Stomach (tissue), 9 donors: Measurements from ENCODE around the gene PITPNM3. TPM values are rescaled to one million over a fixed set of nuclear protein-coding genes. Genes with fewer than 3 reads are reported as not detected.
A peak's percentile ranks its signal among the peaks of the same experiment; 100 is the strongest.
"Not testable (repeated sequence)": the region's sequence is repeated elsewhere in the genome, so short reads cannot be mapped to it uniquely, and the experiment has no call there.

Experiments
- DNase-seq, 2 donors: peaks; one replicate each; pipeline versions ENCODE4 v3.0.0 to v3.0.0-alpha.2; 2013 to 2019
- H3K27ac ChIP-seq, 5 donors: fragments of 200-600 bp in 4 of 5; sonication (generic) in 4 of 5; one replicate each; pipeline ENCODE4 v1.5.1; 2013 to 2019; ENCODE audit warnings: mild to moderate bottlenecking in 1 of 5, moderate library complexity in 1 of 5
- H3K27me3 ChIP-seq, 3 donors: fragments of 200-600 bp; sonication (generic); one replicate each; pipeline ENCODE4 v1.5.1; 2017 to 2019; ENCODE audit warnings: mixed run types in 1 of 3
- H3K36me3 ChIP-seq, 4 donors: fragments of 200-600 bp; sonication (generic); 1 replicate in 3 of 4; 2 replicates in 1 of 4; pipeline ENCODE4 v1.5.1; 2016 to 2019
- H3K4me1 ChIP-seq, 4 donors: fragments of 200-600 bp; sonication (generic); one replicate each; pipeline ENCODE4 v1.5.1; 2016 to 2019
- H3K4me3 ChIP-seq, 4 donors: fragments of 200-600 bp; sonication (generic) in 3 of 4; one replicate each; pipeline ENCODE4 v1.5.1; 2016 to 2019; ENCODE audit warnings: mild to moderate bottlenecking in 1 of 4
- H3K9me3 ChIP-seq, 4 donors: fragments of 200-600 bp; sonication (generic); one replicate each; pipeline ENCODE4 v1.5.1; 2016 to 2019
- CTCF ChIP-seq, 7 experiments: fragments of 450-650 bp in 4 of 7; fragments of 200-600 bp in 3 of 7; sonication (generic) in 3 of 7; IDR thresholded peaks; one replicate each; pipeline ENCODE4 v1.5.1; 2016 to 2019; ENCODE audit warnings: antibody characterized with exemption in 7 of 7, control low read depth in 2 of 7, mild to moderate bottlenecking in 1 of 7
- EP300 ChIP-seq: sonication (generic); formaldehyde crosslinking; IDR thresholded peaks from one replicate; pipeline ENCODE4 v1.6.1; 2017; ENCODE audit warnings: antibody characterized with exemption
- POLR2A ChIP-seq, 4 donors: fragments of 450-650 bp; IDR thresholded peaks; one replicate each; pipeline ENCODE4 v1.6.1; 2016; ENCODE audit warnings: antibody characterized with exemption in 4 of 4, control low read depth in 2 of 4, mild to moderate bottlenecking in 1 of 4, moderate library complexity in 1 of 4
- POLR2AphosphoS5 ChIP-seq, 3 donors: sonication (generic); formaldehyde crosslinking; IDR thresholded peaks; one replicate each; pipeline ENCODE4 v1.6.1; 2016; ENCODE audit warnings: antibody characterized with exemption in 3 of 3
- WGBS, 5 donors: extraction: QIAGEN DNeasy Blood & Tissue Kit in 3 of 5; methylation state at CpG; one replicate each; pipeline versions ENCODE4 v1.1.5 to v1.1.7; 2013 to 2018; 5-methylcytosine and 5-hydroxymethylcytosine counted together
- intact Hi-C: fragments of 100-400 bp; cut with DNase I; formaldehyde crosslinking; loops from one replicate; pipeline ENCODE4 v1.15.1; 2023; ENCODE audit warnings: low total_unique reads
- polyA plus RNA-seq, 3 donors: library from polyadenylated mRNA; stranded (reverse); fragments of 200-250 nt; gene quantifications; one replicate each; pipeline ENCODE4 v1.2.3, GENCODE V29; 2013
- total RNA-seq, 5 donors: library from RNA; depleted of rRNA; stranded (reverse); fragments of >200 nt; gene quantifications; one replicate each; pipeline versions ENCODE4 v1.1.0 to v1.2.3, GENCODE V29; 2014 to 2016
- donor health status: healthy with polysubstance abuse.
- donor health status: Bipolar disorder and iron deficiency.
- donor health status: healthy.

The PITPNM3 gene
- total and polyA plus RNA-seq, 8 donors: 1.1 to 19.3 (median 5.8) TPM

DNA sequence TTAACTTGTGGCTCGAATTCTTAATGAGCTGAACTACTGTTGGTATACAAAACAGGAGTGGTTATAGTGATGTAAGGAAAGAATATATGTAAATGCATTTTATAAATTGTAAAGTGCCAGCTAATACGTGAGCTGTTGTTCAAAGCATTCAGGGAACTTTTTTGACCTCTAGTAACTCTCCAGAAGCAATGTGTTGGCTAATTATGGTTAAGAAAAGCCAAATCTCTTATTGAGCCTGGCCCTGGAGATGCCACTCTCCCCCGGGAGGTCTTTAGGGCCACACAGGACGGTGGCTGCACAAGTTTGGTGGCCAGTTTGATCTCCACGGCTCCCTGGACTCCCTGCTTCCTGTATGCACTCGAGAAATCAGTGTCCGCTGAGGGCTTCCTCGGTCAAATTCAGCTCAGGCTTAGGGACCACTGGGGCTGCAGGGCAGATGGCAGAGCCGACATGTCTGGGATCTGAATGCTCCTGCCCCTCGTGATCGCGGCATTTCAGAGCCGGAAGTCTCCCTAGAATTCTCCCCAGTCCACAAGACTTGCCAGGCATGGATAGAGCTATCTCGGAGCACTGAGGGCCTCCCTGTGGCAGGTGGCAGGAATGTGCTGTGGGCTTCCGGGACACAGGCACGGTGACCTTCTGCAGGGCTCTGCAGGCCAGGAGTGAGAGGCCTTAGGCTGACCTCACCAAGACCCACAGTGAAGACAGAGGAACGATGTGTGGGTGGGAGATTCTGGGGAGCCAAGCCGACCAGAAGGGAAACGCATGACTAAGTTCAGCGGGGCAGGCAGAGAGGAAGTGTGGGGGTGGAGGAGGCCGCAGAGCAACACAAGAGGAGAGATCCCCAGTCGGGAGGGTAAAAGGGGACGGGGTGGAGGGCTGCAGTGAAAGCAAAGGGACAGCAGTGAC, 18.6 kb upstream of the PITPNM3 start:
- no peak for TF ChIP-seq CTCF (IDR thresholded peaks at IDR 0.05)
- TF ChIP-seq POLR2A (IDR thresholded peaks at IDR 0.05): no peak
- TF ChIP-seq POLR2AphosphoS5 (IDR thresholded peaks at IDR 0.05): peak in 1 of 3 donors; percentile 3
- TF ChIP-seq EP300: no peak
- Histone ChIP-seq H3K4me1 (peaks cover 0 to 16% (median 7%) of the 10 kb centered on the region in 4 donors), H3K36me3 (peaks cover 0 to 39% (median 34%) of the 10 kb centered on the region in 4 donors), H3K27ac (peak overlapping the region in 3 of 5 donors; percentile 7 to 57 (median 21)), H3K4me3 (no peak overlapping the region), H3K9me3 (no peaks in the 10 kb centered on the region), H3K27me3 (no peaks in the 10 kb centered on the region)
- intact Hi-C loops: no loop called here
- 41 to 57% (median 48%) methylated on average over 17 to 23 of the region's 23 CpGs for WGBS, 5 donors
- peak; percentile 33 to 52 for DNase-seq

- no peak for DNase-seq
- Histone ChIP-seq H3K36me3 (peaks cover 0 to 31% (median 26%) of the 10 kb centered on the region in 4 donors), H3K4me1 (peaks cover 0 to 16% (median 7%) of the 10 kb centered on the region in 4 donors), H3K27me3 (no peaks in the 10 kb centered on the region), H3K27ac (no peak overlapping the region), H3K9me3 (no peaks in the 10 kb centered on the region), H3K4me3 (no peak overlapping the region)
- intact Hi-C loops: no loop called here
- TF ChIP-seq POLR2AphosphoS5 (IDR thresholded peaks at IDR 0.05): no peak
- TF ChIP-seq EP300: no peak
- TF ChIP-seq CTCF (IDR thresholded peaks at IDR 0.05): no peak
- no peak for TF ChIP-seq POLR2A (IDR thresholded peaks at IDR 0.05)
- WGBS, 5 donors: 93 to 98% (median 95%) methylated on average over 13 of the region's 13 CpGs
Observed at GRCh38 chr17:6573982-6574686, 17.8 kb upstream of the PITPNM3 start.

- DNase-seq: peak in 1 of 2 donors; percentile 17
- intact Hi-C loops, H3K9me3 ChIP-seq, H3K27ac ChIP-seq, H3K4me3 ChIP-seq, H3K27me3 ChIP-seq: not testable (repeated sequence)
- peaks cover 0 to 24% (median 20%) of the 10 kb centered on the region in 4 donors for H3K36me3 ChIP-seq
- peaks cover 0 to 16% (median 7%) of the 10 kb centered on the region in 4 donors for H3K4me1 ChIP-seq
- 96 to 100% (median 97%) methylated on average over 6 of the region's 6 CpGs for WGBS, 5 donors
Observed at GRCh38 chr17:6573495-6573894, 17.1 kb upstream of the PITPNM3 start.

DNA sequence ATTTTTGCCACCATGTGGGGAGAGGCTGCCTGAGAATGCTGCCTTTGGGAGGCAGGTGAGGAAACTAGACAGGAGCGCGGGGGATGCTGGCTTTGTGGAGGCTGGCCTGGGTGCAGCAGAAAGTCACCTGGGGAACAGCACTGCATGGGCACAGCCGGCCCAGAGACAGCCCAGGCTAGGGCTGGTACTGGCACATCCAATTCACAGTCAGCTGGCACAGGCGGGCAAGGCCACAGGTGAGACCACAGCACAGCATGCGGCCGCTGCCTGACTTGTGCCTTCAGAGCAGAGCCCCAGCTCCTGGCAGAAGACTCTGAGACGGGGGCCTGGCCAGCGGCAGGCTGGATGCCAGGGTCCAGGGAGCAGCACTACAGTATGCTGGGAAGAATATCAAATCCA, 16.6 kb upstream of the PITPNM3 start:
- Histone ChIP-seq H3K27me3 (no peaks in the 10 kb centered on the region), H3K27ac (no peak overlapping the region), H3K9me3 (no peaks in the 10 kb centered on the region), H3K4me1 (peaks cover 4 to 16% (median 7%) of the 10 kb centered on the region in 4 donors), H3K36me3 (peaks cover 0 to 19% (median 14%) of the 10 kb centered on the region in 4 donors), H3K4me3 (no peak overlapping the region)
- TF ChIP-seq POLR2AphosphoS5 (IDR thresholded peaks at IDR 0.05) (no peak), EP300 (no peak), CTCF (IDR thresholded peaks at IDR 0.05) (no peak), POLR2A (IDR thresholded peaks at IDR 0.05) (no peak)
- DNase-seq: peak in 1 of 2 donors; percentile 22
- 86 to 98% (median 96%) methylated on average over 2 to 8 of the region's 8 CpGs for WGBS, 5 donors
- intact Hi-C loops: no loop called here
